GM23248 (cell line): ENCODE data around the gene ESPN.

Experiments
- EZH2 ChIP-seq: fragments of 200-600 bp; sonication (generic); IDR thresholded peaks from 2 replicates; pipeline ENCODE4 v1.6.1; 2018; ENCODE audit warnings: antibody characterized with exemption, mild to moderate bottlenecking; ENCODE audit not compliant: insufficient read depth, poor library complexity, severe bottlenecking
- EZH2phosphoT487 ChIP-seq: fragments of 200-600 bp; sonication (generic); IDR thresholded peaks from 2 replicates; pipeline ENCODE4 v1.6.1; 2018; ENCODE audit warnings: antibody characterized with exemption, moderate library complexity, mild to moderate bottlenecking, low read depth; ENCODE audit not compliant: insufficient read depth

DNA sequence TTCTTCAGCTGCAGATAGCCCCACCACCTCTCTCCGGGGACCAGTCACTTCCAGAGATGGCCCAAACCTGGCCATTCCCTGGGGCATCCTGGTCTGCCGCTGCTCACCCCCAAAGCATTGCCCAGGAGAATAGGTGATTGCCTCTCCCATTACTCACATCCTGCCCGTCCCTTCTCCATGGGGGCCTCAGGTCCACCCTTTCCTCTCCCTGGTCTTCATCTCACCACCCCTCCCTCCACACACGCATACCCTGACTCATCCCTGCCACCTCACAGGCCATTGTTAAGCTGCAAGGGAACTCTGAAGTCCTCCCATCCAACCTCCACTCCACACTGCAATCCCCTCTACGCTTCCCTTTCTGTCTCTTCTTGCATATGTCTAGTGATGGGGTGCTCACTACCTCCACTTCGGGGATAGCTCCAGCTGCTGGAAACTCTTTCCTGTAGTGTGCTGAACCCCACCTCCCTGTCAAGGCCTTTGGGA is 66.9 kb downstream of the ESPN start, which contains the start of gene PLEKHG5:
- TF ChIP-seq EZH2 (no peak), EZH2phosphoT487 (no peak)
